CD14-positive monocyte (primary cell): ENCODE results near the gene CRISPLD2. TPM values are rescaled to one million over a fixed set of nuclear protein-coding genes. Genes with fewer than 3 reads are reported as not detected.

ENCODE experiments used
- DNase-seq, 3 donors: peaks; one replicate each; pipeline ENCODE4 v3.0.0-alpha.2; 2011 to 2022
- H2AFZ ChIP-seq: 2 replicates; pipeline ENCODE4 v1.6.0; 2012; ENCODE audit warnings: mild to moderate bottlenecking, low read depth, low read length, inconsistent platforms; ENCODE audit not compliant: insufficient read depth, poor library complexity, severe bottlenecking
- H3K27ac ChIP-seq, 2 donors: 1 replicate in 1 of 2; 2 replicates in 1 of 2; pipeline ENCODE4 v1.5.1; 2012 to 2013; ENCODE audit warnings: low read length in 2 of 2, control low read depth in 1 of 2, inconsistent platforms in 1 of 2, low read depth in 1 of 2, mild to moderate bottlenecking in 1 of 2
- H3K27me3 ChIP-seq, 2 donors: one replicate each; pipeline versions ENCODE4 v1.6.0 to v1.6.1; 2011 to 2013; ENCODE audit warnings: low read length in 2 of 2; ENCODE audit not compliant: control insufficient read depth in 2 of 2, insufficient read depth in 2 of 2
- H3K36me3 ChIP-seq, 2 donors: replicated peaks in 1 of 2; 1 replicate in 1 of 2; 2 replicates in 1 of 2; pipeline versions ENCODE4 v1.5.1 to v1.6.1; 2012 to 2013; ENCODE audit warnings: low read length in 2 of 2, control low read depth in 1 of 2, inconsistent platforms in 1 of 2, mild to moderate bottlenecking in 1 of 2; ENCODE audit not compliant: insufficient read depth in 2 of 2, control insufficient read depth in 1 of 2
- H3K4me1 ChIP-seq, 2 donors: 1 replicate in 1 of 2; 2 replicates in 1 of 2; pipeline versions ENCODE4 v1.5.1 to v1.6.1; 2012 to 2013; ENCODE audit warnings: low read length in 2 of 2, control low read depth in 1 of 2, inconsistent platforms in 1 of 2, mild to moderate bottlenecking in 1 of 2, moderate library complexity in 1 of 2; ENCODE audit not compliant: insufficient read depth in 2 of 2, control insufficient read depth in 1 of 2
- H3K4me2 ChIP-seq: replicated peaks from 2 replicates; pipeline ENCODE3; 2012; ENCODE audit warnings: low read length, moderate library complexity, mild to moderate bottlenecking; ENCODE audit not compliant: poor library complexity, severe bottlenecking; ENCODE audit errors: extremely low read depth
- H3K4me3 ChIP-seq, 3 experiments: fragments of 200-600 bp in 1 of 3; sonication (generic) in 1 of 3; replicated peaks in 1 of 3; 1 replicate in 2 of 3; 2 replicates in 1 of 3; pipeline ENCODE4 v1.5.1; 2011 to 2013; ENCODE audit warnings: low read length in 3 of 3, mild to moderate bottlenecking in 3 of 3, control low read depth in 2 of 3, low read depth in 2 of 3, inconsistent platforms in 1 of 3, moderate library complexity in 1 of 3
- H3K79me2 ChIP-seq: 2 replicates; pipeline ENCODE4 v1.6.0; 2012; ENCODE audit warnings: mild to moderate bottlenecking, control low read depth, inconsistent platforms, low read length, moderate library complexity; ENCODE audit not compliant: insufficient read depth
- H3K9ac ChIP-seq: 2 replicates; pipeline ENCODE4 v1.6.0; 2017; ENCODE audit warnings: low read length, mild to moderate bottlenecking; ENCODE audit not compliant: insufficient read depth, poor library complexity, severe bottlenecking
- H3K9me3 ChIP-seq, 2 donors: replicated peaks in 1 of 2; 1 replicate in 1 of 2; 2 replicates in 1 of 2; pipeline versions ENCODE4 v1.5.1 to v1.6.1; 2012 to 2013; ENCODE audit warnings: low read length in 2 of 2, control low read depth in 1 of 2; ENCODE audit not compliant: control insufficient read depth in 1 of 2, insufficient read depth in 1 of 2
- H4K20me1 ChIP-seq: 2 replicates; pipeline ENCODE4 v1.6.0; 2012; ENCODE audit warnings: mild to moderate bottlenecking, low read length, control low read depth, moderate library complexity; ENCODE audit not compliant: insufficient read depth
- H3K27ac Mint-ChIP-seq, 7 donors: one replicate each; pipeline ENCODE4 v1.8.0; 2020; ENCODE audit warnings: mild to moderate bottlenecking in 7 of 7, mixed read lengths in 7 of 7, moderate library complexity in 6 of 7, inconsistent platforms in 2 of 7
- H3K27me3 Mint-ChIP-seq, 3 donors: one replicate each; pipeline ENCODE4 v1.8.0; 2021 to 2022; ENCODE audit warnings: low read depth in 3 of 3, mild to moderate bottlenecking in 3 of 3, mixed read lengths in 3 of 3, moderate library complexity in 3 of 3, inconsistent platforms in 1 of 3
- H3K36me3 Mint-ChIP-seq, 2 donors: one replicate each; pipeline ENCODE4 v1.8.0; 2020; ENCODE audit warnings: mixed read lengths in 2 of 2, inconsistent platforms in 1 of 2, mild to moderate bottlenecking in 1 of 2
- H3K4me1 Mint-ChIP-seq: one replicate; pipeline ENCODE4 v1.8.0; 2020; ENCODE audit warnings: mild to moderate bottlenecking, mixed read lengths
- H3K4me3 Mint-ChIP-seq, 2 donors: one replicate each; pipeline ENCODE4 v1.8.0; 2020; ENCODE audit warnings: mild to moderate bottlenecking in 2 of 2, mixed read lengths in 2 of 2, moderate library complexity in 1 of 2
- H3K9me3 Mint-ChIP-seq, 7 donors: one replicate each; pipeline ENCODE4 v1.8.0; 2020 to 2022; ENCODE audit warnings: mixed read lengths in 7 of 7, mild to moderate bottlenecking in 6 of 7, moderate library complexity in 6 of 7, inconsistent platforms in 2 of 7
- CTCF ChIP-seq: fragments of 200-600 bp; IDR thresholded peaks from one replicate; pipeline ENCODE4 v1.8.0; 2022; ENCODE audit warnings: antibody characterized with exemption, mild to moderate bottlenecking
- WGBS: methylation state at CpG from one replicate; pipeline ENCODE4 v1.1.5; 2013; ENCODE audit warnings: missing lambda C conversion rate; ENCODE audit not compliant: insufficient coverage; 5-methylcytosine and 5-hydroxymethylcytosine counted together
- intact Hi-C, 2 donors: fragments of 100-400 bp; cut with micrococcal nuclease; formaldehyde crosslinking; loops; one replicate each; pipeline versions ENCODE4 v1.15.0 to v1.15.1; 2023
- polyA plus RNA-seq, 3 donors: library from polyadenylated mRNA; depleted of rRNA in 1 of 3; unstranded in 2 of 3; stranded (reverse) in 1 of 3; fragments of 300-500 nt in 2 of 3; fragments of >200 nt in 1 of 3; fragmentation: Illumina TruSeq in 2 of 3; gene quantifications; 1 replicate in 2 of 3; 2 replicates in 1 of 3; pipeline ENCODE4 v1.2.3, GENCODE V29; 2012 to 2021

Gene CRISPLD2
- polyA plus RNA-seq, 3 donors = 40.7 to 90.4 (median 69.0) TPM

GRCh38 chr16:84953190-84953746, 133.5 kb downstream of the CRISPLD2 start:
- peaks cover 0 to 2% of the 10 kb centered on the region in 2 donors for H3K27me3 ChIP-seq
- no peaks in the 10 kb centered on the region for H3K79me2 ChIP-seq
- H3K4me1 ChIP-seq = peaks cover 19 to 32% of the 10 kb centered on the region in 2 donors
- peaks cover 0 to 5% (median 0%) of the 10 kb centered on the region in 3 donors for H3K27me3 Mint-ChIP-seq
- H3K27ac ChIP-seq = no peak overlapping the region
- H3K4me1 Mint-ChIP-seq = peaks cover 26% of the 10 kb centered on the region
- H3K36me3 Mint-ChIP-seq = peaks cover 0 to 3% of the 10 kb centered on the region in 2 donors
- no peaks in the 10 kb centered on the region for H3K9me3 Mint-ChIP-seq
- intact Hi-C loops = loop anchor here (5.0 kb wide), 2 partner anchors 196 to 311 kb away; no protein-coding TSS in a partner anchor
- no peaks in the 10 kb centered on the region for H3K9me3 ChIP-seq
- H3K9ac ChIP-seq = no peak overlapping the region
- TF ChIP-seq CTCF = no peak
- 0% methylated on average over 2 of the region's 9 CpGs for WGBS
- no peaks in the 10 kb centered on the region for H4K20me1 ChIP-seq
- peak overlapping the region in 1 of 3 experiments; percentile 23 for H3K4me3 ChIP-seq
- H2AFZ ChIP-seq = peak overlapping the region; percentile 60
- H3K4me2 ChIP-seq = peak overlapping the region; percentile 37
- peak overlapping the region in 1 of 2 donors; percentile 67 for H3K4me3 Mint-ChIP-seq
- no peaks in the 10 kb centered on the region for H3K36me3 ChIP-seq
- peak in 2 of 3 donors; percentile 12 to 43 for DNase-seq
- H3K27ac Mint-ChIP-seq = peak overlapping the region in 3 of 7 donors; percentile 25 to 70 (median 26)

GRCh38 chr16:84955427-84955826, 135.6 kb downstream of the CRISPLD2 start:
- no peaks in the 10 kb centered on the region for H3K9me3 Mint-ChIP-seq

More at GRCh38 chr16:84955427-84955826, 135.6 kb downstream of the CRISPLD2 start:
- Mint-ChIP-seq H3K27ac (no peak overlapping the region), H3K36me3 (no peaks in the 10 kb centered on the region), H3K27me3 (peaks cover 3 to 8% (median 4%) of the 10 kb centered on the region in 3 donors), H3K4me1 (peaks cover 30% of the 10 kb centered on the region), H3K4me3 (no peak overlapping the region)
- H3K4me3 ChIP-seq = no peak overlapping the region
- H3K27me3 ChIP-seq = no peaks in the 10 kb centered on the region
- no peaks in the 10 kb centered on the region for H3K79me2 ChIP-seq
- intact Hi-C loops = no loop called here
- H3K9me3 ChIP-seq = no peaks in the 10 kb centered on the region
- TF ChIP-seq CTCF = no peak
- H3K4me1 ChIP-seq = peaks cover 19 to 22% of the 10 kb centered on the region in 2 donors
- H4K20me1 ChIP-seq = no peaks in the 10 kb centered on the region
- H2AFZ ChIP-seq = no peak overlapping the region
- no peaks in the 10 kb centered on the region for H3K36me3 ChIP-seq
- no peak overlapping the region for H3K9ac ChIP-seq
- DNase-seq = no peak
- no peak overlapping the region for H3K4me2 ChIP-seq
- 93% methylated on average over 6 of the region's 6 CpGs for WGBS
- no peak overlapping the region for H3K27ac ChIP-seq
